ENCODE results near the gene CPA1. TPM values are rescaled to one million over a fixed set of nuclear protein-coding genes. Genes with fewer than 3 reads are reported as not detected.
"Not testable (repeated sequence)": the region's sequence is repeated elsewhere in the genome, so short reads cannot be mapped to it uniquely, and the experiment has no call there.

Gene CPA1
- polyA plus RNA-seq, 1 donor (not counting 4 experiments of a cell fraction or from before 2014, with no cell fraction given), result not detected

GRCh38 chr7:130374507-130374906 lies 5.8 kb upstream of the CPA1 start:
- no peaks in the 10 kb centered on the region for H3K79me2 ChIP-seq (ENCODE audit: control insufficient read depth, insufficient read depth, low read length)
- TF ChIP-seq EZH2 (IDR thresholded peaks at IDR 0.05; ENCODE audit: low read length) (no peak), CTCF (optimal IDR thresholded peaks at IDR 0.05 in 1 of 3, IDR thresholded peaks at IDR 0.05 in 1 of 3, conservative IDR thresholded peaks at IDR 0.05 in 1 of 3; ENCODE audit: extremely low read depth in 1 of 3, insufficient read depth in 2 of 3, low read length in 3 of 3) (no peak)
- H3K9me1 ChIP-seq (ENCODE audit: control insufficient read depth, extremely low read depth, insufficient read depth, low read length), result no peaks in the 10 kb centered on the region
- FAIRE-seq, result no peak
- dilution Hi-C loops (cut with MboI; ENCODE audit: extremely low pct_ligation_motif_present, low sequenced_read_pairs), result no loop called here
- H4K20me1 ChIP-seq (ENCODE audit: control insufficient read depth, extremely low read depth, insufficient read depth, low read length), result no peaks in the 10 kb centered on the region
- peaks cover 6% of the 10 kb centered on the region for H3K9me3 ChIP-seq (ENCODE audit: control insufficient read depth, low read depth, low read length)
- H3K4me1 ChIP-seq (ENCODE audit: control insufficient read depth, extremely low read depth, insufficient read depth, low read length), result peaks cover 46% of the 10 kb centered on the region
- H3K27me3 ChIP-seq (ENCODE audit: control insufficient read depth, extremely low read depth, insufficient read depth, low read length), result no peaks in the 10 kb centered on the region
- DNase-seq (ENCODE audit: low read depth, low spot score), result no peak
- peak overlapping the region; percentile 81 for H3K4me2 ChIP-seq (ENCODE audit: control insufficient read depth, extremely low read depth, insufficient read depth, low read depth, low read length)
- H3K4me3 ChIP-seq (ENCODE audit: control insufficient read depth in 2 of 3, extremely low read depth in 1 of 3, insufficient read depth in 2 of 3, low read depth in 1 of 3, low read length in 3 of 3), result no peak overlapping the region
- H3K9ac ChIP-seq (ENCODE audit: control insufficient read depth, extremely low read depth, insufficient read depth, low read length), result peak overlapping the region; percentile 82
- no peaks in the 10 kb centered on the region for H3K36me3 ChIP-seq (ENCODE audit: control insufficient read depth in 2 of 2, extremely low read depth in 1 of 2, insufficient read depth in 2 of 2, low read length in 2 of 2)
- peak overlapping the region; percentile 79 for H2AFZ ChIP-seq (ENCODE audit: control insufficient read depth, low read length)
- peak overlapping the region; percentile 94 for H3K27ac ChIP-seq (ENCODE audit: control insufficient read depth, insufficient read depth, low read length)

- H3K27me3 ChIP-seq (ENCODE audit: control insufficient read depth, extremely low read depth, insufficient read depth, low read length); H2AFZ ChIP-seq (ENCODE audit: control insufficient read depth, low read length); H4K20me1 ChIP-seq (ENCODE audit: control insufficient read depth, extremely low read depth, insufficient read depth, low read length); DNase-seq (ENCODE audit: low read depth, low spot score); dilution Hi-C loops (cut with MboI; ENCODE audit: extremely low pct_ligation_motif_present, low sequenced_read_pairs); H3K79me2 ChIP-seq (ENCODE audit: control insufficient read depth, insufficient read depth, low read length); H3K9ac ChIP-seq (ENCODE audit: control insufficient read depth, extremely low read depth, insufficient read depth, low read length); H3K36me3 ChIP-seq (ENCODE audit: control insufficient read depth in 2 of 2, extremely low read depth in 1 of 2, insufficient read depth in 2 of 2, low read length in 2 of 2); H3K9me1 ChIP-seq (ENCODE audit: control insufficient read depth, extremely low read depth, insufficient read depth, low read length); H3K4me2 ChIP-seq (ENCODE audit: control insufficient read depth, extremely low read depth, insufficient read depth, low read depth, low read length); FAIRE-seq; H3K9me3 ChIP-seq (ENCODE audit: control insufficient read depth, low read depth, low read length); H3K4me3 ChIP-seq (ENCODE audit: control insufficient read depth in 2 of 3, extremely low read depth in 1 of 3, insufficient read depth in 2 of 3, low read depth in 1 of 3, low read length in 3 of 3); H3K27ac ChIP-seq (ENCODE audit: control insufficient read depth, insufficient read depth, low read length): not testable (repeated sequence)
- peaks cover 27% of the 10 kb centered on the region for H3K4me1 ChIP-seq (ENCODE audit: control insufficient read depth, extremely low read depth, insufficient read depth, low read length)
Observed at GRCh38 chr7:130376461-130376860, 3.8 kb upstream of the CPA1 start.

- Histone ChIP-seq H3K4me2 (ENCODE audit: control insufficient read depth, extremely low read depth, insufficient read depth, low read depth, low read length) (no peak overlapping the region), H3K36me3 (ENCODE audit: control insufficient read depth in 2 of 2, extremely low read depth in 1 of 2, insufficient read depth in 2 of 2, low read length in 2 of 2) (no peaks in the 10 kb centered on the region), H3K9me3 (ENCODE audit: control insufficient read depth, low read depth, low read length) (peaks cover 6% of the 10 kb centered on the region), H3K27ac (ENCODE audit: control insufficient read depth, insufficient read depth, low read length) (no peak overlapping the region), H3K4me1 (ENCODE audit: control insufficient read depth, extremely low read depth, insufficient read depth, low read length) (peaks cover 26% of the 10 kb centered on the region), H2AFZ (ENCODE audit: control insufficient read depth, low read length) (no peak overlapping the region), H3K79me2 (ENCODE audit: control insufficient read depth, insufficient read depth, low read length) (no peaks in the 10 kb centered on the region), H3K9ac (ENCODE audit: control insufficient read depth, extremely low read depth, insufficient read depth, low read length) (no peak overlapping the region), H3K4me3 (ENCODE audit: control insufficient read depth in 2 of 3, extremely low read depth in 1 of 3, insufficient read depth in 2 of 3, low read depth in 1 of 3, low read length in 3 of 3) (no peak overlapping the region), H3K27me3 (ENCODE audit: control insufficient read depth, extremely low read depth, insufficient read depth, low read length) (no peaks in the 10 kb centered on the region), H4K20me1 (ENCODE audit: control insufficient read depth, extremely low read depth, insufficient read depth, low read length) (no peaks in the 10 kb centered on the region), H3K9me1 (ENCODE audit: control insufficient read depth, extremely low read depth, insufficient read depth, low read length) (no peaks in the 10 kb centered on the region)
- FAIRE-seq (no peak), DNase-seq (ENCODE audit: low read depth, low spot score) (no peak)
- no peak for TF ChIP-seq EZH2 (IDR thresholded peaks at IDR 0.05; ENCODE audit: low read length)
- dilution Hi-C loops (cut with MboI; ENCODE audit: extremely low pct_ligation_motif_present, low sequenced_read_pairs), result no loop called here
Observed at GRCh38 chr7:130377178-130377577, 3.1 kb upstream of the CPA1 start.
